Transverse colon (tissue), 4 donors: Measurements from ENCODE around the gene ADAMTS19.

Source experiments
- EP300 ChIP-seq: sonication (generic); formaldehyde crosslinking; IDR thresholded peaks from one replicate; pipeline ENCODE4 v1.6.1; 2017; ENCODE audit warnings: antibody characterized with exemption, low read depth
- POLR2A ChIP-seq: fragments of 450-650 bp; IDR thresholded peaks from one replicate; pipeline ENCODE4 v1.6.1; 2016; ENCODE audit warnings: antibody characterized with exemption, mild to moderate bottlenecking, moderate library complexity
- POLR2AphosphoS5 ChIP-seq, 3 donors: sonication (generic); formaldehyde crosslinking; IDR thresholded peaks; one replicate each; pipeline ENCODE4 v1.6.1; 2016; ENCODE audit warnings: antibody characterized with exemption in 3 of 3
- TF ChIP-seq, protein P1 (sequence below), 5 experiments: fragments of 200-600 bp in 3 of 5; fragments of 450-650 bp in 2 of 5; sonication (generic) in 3 of 5; IDR thresholded peaks; 1 replicate in 2 of 5; 2 replicates in 3 of 5; pipeline ENCODE4 v1.5.1; 2016 to 2017; ENCODE audit warnings: antibody characterized with exemption in 5 of 5, inconsistent platforms in 3 of 5, mild to moderate bottlenecking in 2 of 5, moderate library complexity in 1 of 5

DNA sequence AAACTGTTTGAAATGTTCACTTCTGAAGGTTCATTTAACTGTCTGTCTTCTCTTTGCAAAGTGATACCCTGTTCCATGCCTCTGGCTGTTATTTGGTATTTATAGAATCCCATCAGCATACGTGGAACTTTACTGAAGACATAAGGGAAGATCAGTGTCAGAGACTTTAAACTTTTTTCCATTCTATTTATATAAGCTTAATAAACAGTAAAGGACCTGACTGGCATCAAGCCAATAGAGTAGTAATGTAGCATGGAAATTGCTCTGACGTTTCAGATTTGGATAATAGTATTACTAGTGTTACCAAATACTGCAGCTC, 192.9 kb downstream of the ADAMTS19 start:
- TF ChIP-seq, protein P1, sequence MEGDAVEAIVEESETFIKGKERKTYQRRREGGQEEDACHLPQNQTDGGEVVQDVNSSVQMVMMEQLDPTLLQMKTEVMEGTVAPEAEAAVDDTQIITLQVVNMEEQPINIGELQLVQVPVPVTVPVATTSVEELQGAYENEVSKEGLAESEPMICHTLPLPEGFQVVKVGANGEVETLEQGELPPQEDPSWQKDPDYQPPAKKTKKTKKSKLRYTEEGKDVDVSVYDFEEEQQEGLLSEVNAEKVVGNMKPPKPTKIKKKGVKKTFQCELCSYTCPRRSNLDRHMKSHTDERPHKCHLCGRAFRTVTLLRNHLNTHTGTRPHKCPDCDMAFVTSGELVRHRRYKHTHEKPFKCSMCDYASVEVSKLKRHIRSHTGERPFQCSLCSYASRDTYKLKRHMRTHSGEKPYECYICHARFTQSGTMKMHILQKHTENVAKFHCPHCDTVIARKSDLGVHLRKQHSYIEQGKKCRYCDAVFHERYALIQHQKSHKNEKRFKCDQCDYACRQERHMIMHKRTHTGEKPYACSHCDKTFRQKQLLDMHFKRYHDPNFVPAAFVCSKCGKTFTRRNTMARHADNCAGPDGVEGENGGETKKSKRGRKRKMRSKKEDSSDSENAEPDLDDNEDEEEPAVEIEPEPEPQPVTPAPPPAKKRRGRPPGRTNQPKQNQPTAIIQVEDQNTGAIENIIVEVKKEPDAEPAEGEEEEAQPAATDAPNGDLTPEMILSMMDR (IDR thresholded peaks at IDR 0.05) = no peak
- TF ChIP-seq POLR2AphosphoS5 (IDR thresholded peaks at IDR 0.05) = no peak
- TF ChIP-seq POLR2A = no peak
- no peak for TF ChIP-seq EP300
